ENCODE results near the gene MEGF11. TPM values are rescaled to one million over a fixed set of nuclear protein-coding genes. Genes with fewer than 3 reads are reported as not detected.
"Not testable (repeated sequence)": the region's sequence is repeated elsewhere in the genome, so short reads cannot be mapped to it uniquely, and the experiment has no call there.

MEGF11 gene
- total and polyA plus RNA-seq, 3 experiments from 2014 or later, result not detected

DNA sequence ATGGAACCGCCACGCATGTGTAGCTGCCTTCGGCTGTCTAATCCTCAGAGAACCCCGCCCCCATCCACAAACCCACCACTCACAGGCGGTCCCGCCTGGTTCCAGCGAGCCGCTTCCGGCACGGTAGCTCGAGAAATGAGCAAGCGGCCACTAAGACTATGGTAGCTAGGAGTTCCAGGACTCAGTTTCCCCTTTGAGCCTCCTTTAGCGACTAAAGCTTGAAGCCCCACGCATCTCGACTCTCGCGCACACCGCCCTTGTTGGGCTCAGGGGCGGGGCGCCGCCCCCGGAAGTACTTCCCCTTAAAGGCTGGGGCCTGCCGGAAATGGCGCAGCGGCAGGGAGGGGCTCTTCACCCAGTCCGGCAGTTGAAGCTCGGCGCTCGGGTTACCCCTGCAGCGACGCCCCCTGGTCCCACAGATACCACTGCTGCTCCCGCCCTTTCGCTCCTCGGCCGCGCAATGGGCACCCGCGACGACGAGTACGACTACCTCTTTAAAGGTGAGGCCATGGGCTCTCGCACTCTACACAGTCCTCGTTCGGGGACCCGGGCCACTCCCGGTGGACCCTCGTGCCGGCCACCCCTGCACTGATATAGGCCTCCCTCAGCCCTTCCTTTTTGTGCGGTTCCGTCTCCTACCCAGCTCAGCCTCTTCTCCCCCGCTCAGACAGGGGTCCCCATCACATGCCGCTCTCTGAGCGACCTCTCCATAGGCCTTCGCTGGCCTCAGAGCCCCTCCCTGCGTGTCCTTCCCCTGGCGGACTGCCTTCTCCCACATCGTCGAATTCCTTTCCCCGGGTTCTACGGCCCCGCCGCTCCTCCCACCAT lies 384.2 kb downstream of the MEGF11 start, which contains the start of gene RAB11A:
Gene RAB11A (plus strand): TSS at position 366 of the 828 bp plus-strand sequence. CDS start 95 bp downstream, at position 461.
- H3K4me3 ChIP-seq (ENCODE audit: low read length), result peak within 1 kb of the TSS; percentile 97
- H3K27ac ChIP-seq (ENCODE audit: low read depth, low read length), result peak within 1 kb of the TSS; percentile 96
- peaks cover 25% of the 10 kb centered on the region for H3K4me1 ChIP-seq (ENCODE audit: insufficient read depth, low read length)
- Mint-ChIP-seq H3K4me3 (peak within 1 kb of the TSS; percentile 97 to 100 (median 99)), H3K27ac (peak within 1 kb of the TSS; percentile 97 to 100 (median 98)), H3K27me3 (peaks cover 0 to 12% of the 10 kb centered on the region in 2 donors), H3K9me3 (peaks cover 0 to 4% (median 0%) of the 10 kb centered on the region in 5 donors), H3K36me3 (peaks cover 0 to 18% (median 0%) of the 10 kb centered on the region in 3 donors), H3K4me1 (peaks cover 25 to 45% (median 43%) of the 10 kb centered on the region in 3 donors)
- H3K9me3 ChIP-seq (ENCODE audit: low read length), result no peaks in the 10 kb centered on the region
- H3K36me3 ChIP-seq (ENCODE audit: insufficient read depth, low read length), result no peaks in the 10 kb centered on the region
- DNase-seq, result peak; percentile 92 to 97 (median 96)
- ChIA-PET POLR2A (interaction anchor here (0.8 to 2.4 kb wide), 8 partner anchors 10 to 565 kb away, joined by 3 to 24 read pairs (median 6); partner anchors contain the start of genes DENND4A, HACD3, INTS14 and RNU5B-1), CTCF (interaction anchor here (0.7 to 2.6 kb wide), 18 partner anchors 9 to 629 kb away, joined by 3 to 18 read pairs (median 4); partner anchors contain the start of gene INTS14)
- H3K27me3 ChIP-seq (ENCODE audit: insufficient read depth, low read length, poor library complexity, severe bottlenecking), result no peaks in the 10 kb centered on the region

DNA sequence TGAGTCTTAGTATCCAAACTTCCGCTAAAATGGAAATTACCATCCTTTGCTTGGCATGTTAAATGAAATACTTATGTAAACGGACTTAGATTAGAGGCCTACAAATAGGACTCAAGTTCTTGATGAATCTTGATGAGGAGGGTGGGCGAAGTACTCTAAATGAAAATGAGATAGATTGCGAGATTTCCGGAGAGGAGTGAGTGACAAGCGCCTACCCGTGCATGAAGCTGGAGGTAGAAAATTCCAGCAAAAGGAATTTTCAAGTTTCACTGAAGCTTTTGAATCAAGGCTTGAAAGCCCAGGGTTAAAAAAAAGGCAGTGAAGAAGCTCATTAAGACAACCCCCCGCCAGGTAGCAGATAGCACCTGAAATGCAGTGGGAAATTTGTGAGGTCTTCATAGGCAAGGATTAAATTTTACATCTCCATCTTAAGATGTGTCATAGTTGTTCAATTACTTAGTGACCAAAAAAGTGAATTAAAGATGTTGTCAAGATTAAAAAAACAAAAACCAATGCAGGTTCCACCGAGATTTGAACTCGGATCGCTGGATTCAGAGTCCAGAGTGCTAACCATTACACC lies 384.9 kb downstream of the MEGF11 start:
- Histone ChIP-seq H3K27ac (ENCODE audit: low read depth, low read length) (peak overlapping the region; percentile 96), H3K9me3 (ENCODE audit: low read length) (no peaks in the 10 kb centered on the region), H3K36me3 (ENCODE audit: insufficient read depth, low read length) (no peaks in the 10 kb centered on the region), H3K4me3 (ENCODE audit: low read length) (peak overlapping the region; percentile 97), H3K27me3 (ENCODE audit: insufficient read depth, low read length, poor library complexity, severe bottlenecking) (no peaks in the 10 kb centered on the region), H3K4me1 (ENCODE audit: insufficient read depth, low read length) (peaks cover 25% of the 10 kb centered on the region)
- H3K4me1 Mint-ChIP-seq, result peaks cover 25 to 42% (median 38%) of the 10 kb centered on the region in 3 donors
- peaks cover 0 to 15% (median 0%) of the 10 kb centered on the region in 3 donors for H3K36me3 Mint-ChIP-seq
- CTCF ChIA-PET, result interaction anchor here (0.8 to 2.6 kb wide), 16 partner anchors 9 to 617 kb away, joined by 3 to 18 read pairs (median 4); partner anchors contain the start of gene INTS14
- peaks cover 0 to 4% (median 0%) of the 10 kb centered on the region in 5 donors for H3K9me3 Mint-ChIP-seq
- peaks cover 0 to 12% of the 10 kb centered on the region in 2 donors for H3K27me3 Mint-ChIP-seq
- peak overlapping the region; percentile 97 to 100 (median 98) for H3K27ac Mint-ChIP-seq
- peak overlapping the region; percentile 97 to 100 (median 99) for H3K4me3 Mint-ChIP-seq
- no peak for DNase-seq
- POLR2A ChIA-PET, result interaction anchor here (1.2 to 2.4 kb wide), 7 partner anchors 11 to 564 kb away, joined by 4 to 24 read pairs (median 6); partner anchors contain the start of genes DENND4A, HACD3, INTS14 and RNU5B-1

DNA sequence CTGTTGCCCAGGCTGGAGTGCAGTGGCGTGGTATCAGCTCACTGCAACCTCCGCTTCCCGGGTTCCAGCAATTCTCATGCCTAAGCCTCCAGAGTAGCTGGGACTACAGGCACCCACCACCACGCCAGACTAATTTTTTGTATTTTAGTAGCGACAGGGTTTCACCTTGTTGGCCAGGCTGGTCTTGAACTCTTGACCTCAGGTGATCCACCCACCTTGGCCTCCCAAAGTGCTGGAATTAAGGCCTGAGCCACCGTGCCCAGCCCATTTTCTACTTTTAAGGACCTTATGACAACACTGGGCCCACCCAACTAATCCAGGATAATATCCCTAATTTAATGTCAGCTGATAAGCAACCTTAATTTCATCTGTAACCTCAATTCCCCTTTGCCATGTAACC lies 385.6 kb downstream of the MEGF11 start:
- peaks cover 25% of the 10 kb centered on the region for H3K4me1 ChIP-seq (ENCODE audit: insufficient read depth, low read length)
- H3K27ac ChIP-seq (ENCODE audit: low read depth, low read length); H3K4me3 ChIP-seq (ENCODE audit: low read length); H3K36me3 ChIP-seq (ENCODE audit: insufficient read depth, low read length); H3K9me3 ChIP-seq (ENCODE audit: low read length); H3K27me3 ChIP-seq (ENCODE audit: insufficient read depth, low read length, poor library complexity, severe bottlenecking); H3K9me3 Mint-ChIP-seq; DNase-seq: not testable (repeated sequence)
- peak overlapping the region in 3 of 7 donors; percentile 9 to 99 (median 97) for H3K4me3 Mint-ChIP-seq
- peaks cover 23 to 35% (median 33%) of the 10 kb centered on the region in 3 donors for H3K4me1 Mint-ChIP-seq
- H3K36me3 Mint-ChIP-seq, result peaks cover 0 to 15% (median 0%) of the 10 kb centered on the region in 3 donors
- peak overlapping the region in 1 of 8 donors; percentile 100 for H3K27ac Mint-ChIP-seq
- ChIA-PET POLR2A (interaction anchor here (0.7 to 2.4 kb wide), 2 partner anchors 77 to 232 kb away, joined by 6 to 24 read pairs; partner anchors contain the start of gene DENND4A), CTCF (interaction anchor here (1.8 to 2.6 kb wide), 2 partner anchors 11 to 230 kb away, joined by 7 to 18 read pairs; no protein-coding TSS in a partner anchor)
- H3K27me3 Mint-ChIP-seq, result peaks cover 0 to 12% of the 10 kb centered on the region in 2 donors

DNA sequence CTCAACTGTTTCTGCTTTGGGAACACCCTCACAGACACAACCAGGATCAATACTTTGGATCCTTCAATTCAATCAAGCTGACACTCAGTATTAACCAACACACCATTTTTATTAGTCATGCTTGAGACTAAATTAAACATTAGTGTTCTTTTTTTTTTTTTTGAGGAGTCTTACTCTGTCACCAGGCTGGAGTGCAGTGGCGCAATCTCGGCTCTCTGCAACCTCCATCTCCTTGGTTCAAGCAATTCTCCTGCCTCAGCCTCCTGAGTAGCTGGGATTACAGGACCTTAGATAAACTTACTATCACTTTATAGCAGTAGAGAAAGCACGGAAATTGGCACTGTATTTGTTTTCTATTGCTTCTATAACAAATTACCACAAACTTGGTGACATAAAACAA lies 386.3 kb downstream of the MEGF11 start:
- peaks cover 0 to 12% of the 10 kb centered on the region in 2 donors for H3K27me3 Mint-ChIP-seq
- H3K4me3 Mint-ChIP-seq, result peak overlapping the region in 1 of 7 donors; percentile 32
- CTCF ChIA-PET, result no interaction called here
- H3K27me3 ChIP-seq (ENCODE audit: insufficient read depth, low read length, poor library complexity, severe bottlenecking), result no peaks in the 10 kb centered on the region
- H3K36me3 Mint-ChIP-seq, result peaks cover 0 to 15% (median 0%) of the 10 kb centered on the region in 3 donors
- no peak overlapping the region for H3K4me3 ChIP-seq (ENCODE audit: low read length)
- peaks cover 22 to 32% (median 31%) of the 10 kb centered on the region in 3 donors for H3K4me1 Mint-ChIP-seq
- peak overlapping the region in 1 of 8 donors; percentile 77 for H3K27ac Mint-ChIP-seq
- DNase-seq, result no peak
- POLR2A ChIA-PET, result interaction anchor here (0.7 kb wide), 1 partner anchor 232 kb away, joined by 6 read pairs; no protein-coding TSS in a partner anchor
- no peak overlapping the region for H3K27ac ChIP-seq (ENCODE audit: low read depth, low read length)
- no peaks in the 10 kb centered on the region for H3K36me3 ChIP-seq (ENCODE audit: insufficient read depth, low read length)
- peaks cover 0 to 4% (median 0%) of the 10 kb centered on the region in 5 donors for H3K9me3 Mint-ChIP-seq
- H3K4me1 ChIP-seq (ENCODE audit: insufficient read depth, low read length), result peaks cover 22% of the 10 kb centered on the region
- no peaks in the 10 kb centered on the region for H3K9me3 ChIP-seq (ENCODE audit: low read length)

DNA sequence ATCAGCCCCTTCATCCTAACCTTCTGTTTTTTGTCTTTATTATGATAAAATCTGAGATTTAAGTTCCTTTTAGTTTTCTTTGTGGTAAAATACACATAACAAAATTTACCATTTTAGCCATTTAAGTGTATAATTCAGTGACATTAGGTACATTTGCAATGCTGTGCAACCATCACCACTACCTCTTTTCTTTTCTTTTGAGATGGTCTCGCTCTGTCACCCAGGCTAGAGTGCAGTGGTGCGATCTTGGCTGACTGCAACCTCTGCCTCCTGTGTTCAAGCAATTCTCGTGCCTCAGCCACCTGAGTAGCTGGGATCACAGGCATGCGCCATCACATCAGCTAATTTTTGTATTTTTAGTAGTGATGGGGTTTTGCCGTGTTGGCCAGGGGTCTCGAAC lies 390.4 kb downstream of the MEGF11 start:
- peaks cover 0 to 2% of the 10 kb centered on the region in 2 donors for H3K27me3 Mint-ChIP-seq
- H3K9me3 Mint-ChIP-seq, result no peaks in the 10 kb centered on the region
- H3K4me1 ChIP-seq (ENCODE audit: insufficient read depth, low read length), result peaks cover 4% of the 10 kb centered on the region
- no peaks in the 10 kb centered on the region for H3K36me3 Mint-ChIP-seq
- H3K27ac ChIP-seq (ENCODE audit: low read depth, low read length), result no peak overlapping the region
- H3K9me3 ChIP-seq (ENCODE audit: low read length), result no peaks in the 10 kb centered on the region
- peaks cover 8 to 9% (median 8%) of the 10 kb centered on the region in 3 donors for H3K4me1 Mint-ChIP-seq
- POLR2A ChIA-PET, result no interaction called here
- CTCF ChIA-PET, result interaction anchor here (1.8 kb wide), 1 partner anchor 13 kb away, joined by 4 read pairs; no protein-coding TSS in a partner anchor
- H3K27me3 ChIP-seq (ENCODE audit: insufficient read depth, low read length, poor library complexity, severe bottlenecking), result no peaks in the 10 kb centered on the region
- no peak overlapping the region for H3K4me3 ChIP-seq (ENCODE audit: low read length)
- DNase-seq, result no peak
- no peaks in the 10 kb centered on the region for H3K36me3 ChIP-seq (ENCODE audit: insufficient read depth, low read length)
- H3K27ac Mint-ChIP-seq, result no peak overlapping the region
- no peak overlapping the region for H3K4me3 Mint-ChIP-seq

DNA sequence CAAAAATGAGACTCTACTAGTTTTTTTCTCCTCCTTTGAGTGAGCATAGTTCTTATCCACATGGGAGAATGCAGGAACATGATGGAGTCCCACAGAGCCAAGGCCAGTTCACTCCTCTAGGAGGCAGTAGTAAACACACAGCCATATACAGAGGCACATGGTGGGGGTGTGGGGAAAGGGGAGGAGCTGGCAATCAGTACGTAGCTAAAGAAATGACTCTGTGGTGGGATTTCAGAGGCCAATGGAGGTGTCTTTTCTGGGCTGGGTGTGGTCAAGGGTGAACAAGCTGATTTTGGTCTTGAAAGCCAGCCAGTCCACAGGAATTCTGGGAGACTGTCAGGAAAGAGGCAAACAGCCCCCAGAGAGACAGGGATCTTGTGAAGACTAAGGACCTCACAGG lies 390.9 kb downstream of the MEGF11 start:
- POLR2A ChIA-PET, result no interaction called here
- no peaks in the 10 kb centered on the region for H3K27me3 ChIP-seq (ENCODE audit: insufficient read depth, low read length, poor library complexity, severe bottlenecking)
- peaks cover 0 to 2% of the 10 kb centered on the region in 2 donors for H3K27me3 Mint-ChIP-seq

DNA sequence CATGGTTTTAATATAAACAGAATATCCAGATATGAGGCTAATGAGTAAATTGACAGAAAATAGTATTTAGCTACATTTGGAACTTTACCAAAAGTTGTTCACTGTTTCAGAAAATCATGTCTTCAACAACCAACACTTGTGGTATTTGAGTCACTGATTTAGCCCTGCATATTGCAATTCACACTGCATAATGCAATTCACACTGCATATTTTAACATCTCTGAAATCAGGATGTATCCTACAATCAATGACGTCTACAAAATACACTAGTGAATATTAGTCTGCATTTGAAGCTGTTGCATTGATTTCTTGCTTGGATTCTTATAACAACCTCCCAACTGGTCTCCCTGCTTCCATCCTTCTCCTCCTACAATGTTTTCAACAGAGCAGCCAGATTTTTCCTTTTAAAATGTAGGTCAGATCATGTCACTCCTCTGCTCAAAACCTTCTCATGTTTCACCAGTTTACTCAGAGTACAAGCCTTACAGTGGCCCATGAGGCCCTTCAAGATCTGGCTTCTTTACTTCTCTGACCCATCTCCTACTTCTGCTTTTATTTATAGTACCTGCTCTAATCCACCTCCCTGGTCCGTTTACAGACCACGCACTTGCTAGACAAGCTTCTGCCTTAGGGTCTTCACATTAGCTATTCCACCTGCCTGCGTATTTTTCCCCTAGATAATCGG lies 395.7 kb downstream of the MEGF11 start:
- peaks cover 0 to 2% of the 10 kb centered on the region in 2 donors for H3K27me3 Mint-ChIP-seq
- POLR2A ChIA-PET, result no interaction called here
- peak overlapping the region in 5 of 8 donors; percentile 61 to 89 (median 82) for H3K27ac Mint-ChIP-seq
- CTCF ChIA-PET, result interaction anchor here (0.7 to 7.1 kb wide), 12 partner anchors 10 to 247 kb away, joined by 3 to 40 read pairs (median 4); partner anchors contain the start of genes INTS14 and RAB11A
- H3K36me3 Mint-ChIP-seq, result no peaks in the 10 kb centered on the region
- H3K27me3 ChIP-seq (ENCODE audit: insufficient read depth, low read length, poor library complexity, severe bottlenecking), result no peaks in the 10 kb centered on the region
- no peaks in the 10 kb centered on the region for H3K9me3 Mint-ChIP-seq
- H3K4me3 Mint-ChIP-seq, result peak overlapping the region in 1 of 7 donors; percentile 10
- H3K9me3 ChIP-seq (ENCODE audit: low read length), result no peaks in the 10 kb centered on the region
- no peak overlapping the region for H3K4me3 ChIP-seq (ENCODE audit: low read length)
- peaks cover 16 to 19% (median 16%) of the 10 kb centered on the region in 3 donors for H3K4me1 Mint-ChIP-seq
- no peaks in the 10 kb centered on the region for H3K36me3 ChIP-seq (ENCODE audit: insufficient read depth, low read length)
- H3K4me1 ChIP-seq (ENCODE audit: insufficient read depth, low read length), result peaks cover 9% of the 10 kb centered on the region
- no peak for DNase-seq
- H3K27ac ChIP-seq (ENCODE audit: low read depth, low read length), result no peak overlapping the region

More for the DNA sequence above, 390.9 kb downstream of the MEGF11 start:
- Mint-ChIP-seq H3K4me3 (no peak overlapping the region), H3K36me3 (no peaks in the 10 kb centered on the region), H3K27ac (no peak overlapping the region), H3K9me3 (no peaks in the 10 kb centered on the region), H3K4me1 (peaks cover 12 to 13% (median 12%) of the 10 kb centered on the region in 3 donors)
- Histone ChIP-seq H3K27ac (ENCODE audit: low read depth, low read length) (no peak overlapping the region), H3K4me1 (ENCODE audit: insufficient read depth, low read length) (peaks cover 4% of the 10 kb centered on the region), H3K9me3 (ENCODE audit: low read length) (no peaks in the 10 kb centered on the region), H3K36me3 (ENCODE audit: insufficient read depth, low read length) (no peaks in the 10 kb centered on the region), H3K4me3 (ENCODE audit: low read length) (no peak overlapping the region)
- peak; percentile 13 to 66 (median 49) for DNase-seq
- CTCF ChIA-PET, result interaction anchor here (0.6 to 1.8 kb wide), 3 partner anchors 8 to 223 kb away, joined by 3 to 4 read pairs (median 3); no protein-coding TSS in a partner anchor
